Keratinocyte (primary cell): ENCODE measurements around the gene PRKAG3. TPM values are rescaled to one million over a fixed set of nuclear protein-coding genes. Genes with fewer than 3 reads are reported as not detected.

Source experiments
- DNase-seq: peaks from one replicate; pipeline ENCODE4 v3.0.0-alpha.2; 2011; ENCODE audit warnings: low read depth, missing footprints, low spot score
- FAIRE-seq: peaks from 2 replicates; lab custom pipeline; 2011; peaks lifted over from hg19 to GRCh38; lab: Jason Lieb, UNC
- H2AFZ ChIP-seq: 2 replicates; pipeline ENCODE4 v1.6.0; 2012; ENCODE audit warnings: low read length, control low read depth, inconsistent platforms; ENCODE audit not compliant: control insufficient read depth
- H3K27ac ChIP-seq: 2 replicates; pipeline ENCODE4 v1.5.1; 2011; ENCODE audit warnings: low read length; ENCODE audit not compliant: control insufficient read depth, insufficient read depth
- H3K27me3 ChIP-seq: 3 replicates; pipeline ENCODE4 v1.6.0; 2011; ENCODE audit warnings: low read length; ENCODE audit not compliant: control insufficient read depth, insufficient read depth; ENCODE audit errors: extremely low read depth
- H3K36me3 ChIP-seq, 2 experiments: 2 replicates in 1 of 2; 3 replicates in 1 of 2; pipeline ENCODE4 v1.5.1; 2011; ENCODE audit warnings: low read length in 2 of 2, mild to moderate bottlenecking in 1 of 2; ENCODE audit not compliant: control insufficient read depth in 2 of 2, insufficient read depth in 2 of 2; ENCODE audit errors: extremely low read depth in 1 of 2
- H3K4me1 ChIP-seq: 3 replicates; pipeline ENCODE4 v1.5.1; 2011; ENCODE audit warnings: low read length; ENCODE audit not compliant: control insufficient read depth, insufficient read depth; ENCODE audit errors: extremely low read depth
- H3K4me2 ChIP-seq: 3 replicates; pipeline ENCODE4 v1.6.0; 2011; ENCODE audit warnings: low read depth, low read length; ENCODE audit not compliant: control insufficient read depth, insufficient read depth; ENCODE audit errors: extremely low read depth
- H3K4me3 ChIP-seq, 3 experiments: fragments of 200-600 bp in 1 of 3; sonication (generic) in 1 of 3; 2 replicates in 2 of 3; 3 replicates in 1 of 3; pipeline ENCODE4 v1.5.1; 2011 to 2016; ENCODE audit warnings: low read length in 3 of 3, mild to moderate bottlenecking in 3 of 3, control low read depth in 2 of 3, inconsistent platforms in 1 of 3, low read depth in 1 of 3, mixed read lengths in 1 of 3, mixed run types in 1 of 3, moderate library complexity in 1 of 3; ENCODE audit not compliant: control insufficient read depth in 2 of 3, insufficient read depth in 2 of 3; ENCODE audit errors: extremely low read depth in 1 of 3
- H3K79me2 ChIP-seq: 2 replicates; pipeline ENCODE4 v1.6.0; 2012; ENCODE audit warnings: low read length; ENCODE audit not compliant: control insufficient read depth, insufficient read depth
- H3K9ac ChIP-seq: 3 replicates; pipeline ENCODE4 v1.6.0; 2011; ENCODE audit warnings: low read length; ENCODE audit not compliant: control insufficient read depth, insufficient read depth; ENCODE audit errors: extremely low read depth
- H3K9me1 ChIP-seq: 3 replicates; pipeline ENCODE4 v1.6.0; 2011; ENCODE audit warnings: low read length; ENCODE audit not compliant: control insufficient read depth, insufficient read depth; ENCODE audit errors: extremely low read depth
- H3K9me3 ChIP-seq: 2 replicates; pipeline ENCODE4 v1.5.1; 2012; ENCODE audit warnings: low read depth, low read length; ENCODE audit not compliant: control insufficient read depth
- H4K20me1 ChIP-seq: 3 replicates; pipeline ENCODE4 v1.6.0; 2011; ENCODE audit warnings: low read length; ENCODE audit not compliant: control insufficient read depth, insufficient read depth; ENCODE audit errors: extremely low read depth
- EZH2 ChIP-seq: IDR thresholded peaks from one replicate; pipeline ENCODE4 v1.6.1; 2012; ENCODE audit warnings: inconsistent platforms, mild to moderate bottlenecking, low read length, moderate library complexity
- dilution Hi-C: fragments of 300-500 bp; cut with MboI; formaldehyde crosslinking; loops from one replicate; pipeline ENCODE4 v1.7.0; 2020; ENCODE audit warnings: low sequenced_read_pairs; ENCODE audit not compliant: extremely low pct_ligation_motif_present
- polyA plus RNA-seq, 5 experiments: library from polyadenylated mRNA; depleted of rRNA in 3 of 5; stranded (reverse) in 3 of 5; stranded (forward) in 1 of 5; unstranded in 1 of 5; fragments of >200 nt; gene quantifications; 1 replicate in 1 of 5; 2 replicates in 3 of 5; 3 replicates in 1 of 5; pipeline versions ENCODE4 v1.2.1 to v1.2.3, GENCODE V29; 2011 to 2012; ENCODE audit warnings: missing spikeins in 2 of 5, low read depth in 1 of 5, low replicate concordance in 1 of 5
- TF ChIP-seq, protein P1 (sequence below), 3 experiments: IDR thresholded peaks in 1 of 3; conservative IDR thresholded peaks in 1 of 3; optimal IDR thresholded peaks in 1 of 3; 2 replicates in 2 of 3; 3 replicates in 1 of 3; pipeline versions ENCODE3 to v1.5.1; 2011; ENCODE audit warnings: low read length in 3 of 3, mild to moderate bottlenecking in 3 of 3, moderate library complexity in 2 of 3, control low read depth in 1 of 3, inconsistent platforms in 1 of 3; ENCODE audit not compliant: insufficient read depth in 2 of 3; ENCODE audit errors: extremely low read depth in 1 of 3

PRKAG3 gene
- polyA plus RNA-seq, 1 donor (not counting 4 experiments of a cell fraction or from before 2014, with no cell fraction given): not detected

DNA sequence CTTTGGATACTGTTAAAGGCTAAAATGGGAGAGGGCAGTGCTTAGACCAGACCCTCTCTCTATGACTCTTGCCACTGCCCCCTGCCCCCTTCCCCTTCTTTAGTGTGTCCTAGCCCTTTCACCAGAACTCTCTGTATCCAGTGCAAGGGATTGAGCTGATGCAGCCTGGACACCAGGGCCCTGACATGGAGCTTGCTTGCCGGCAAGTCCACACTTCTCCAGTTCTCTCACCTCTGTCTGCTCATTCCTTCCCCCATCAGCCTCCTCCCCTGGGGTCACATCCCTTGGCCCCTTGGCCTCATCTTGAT lies 26.5 kb upstream of the PRKAG3 start:
- H3K36me3 ChIP-seq: no peaks in the 10 kb centered on the region
- H3K4me1 ChIP-seq: peaks cover 16% of the 10 kb centered on the region
- H3K4me3 ChIP-seq: no peak overlapping the region
- H4K20me1 ChIP-seq: no peaks in the 10 kb centered on the region
- no peaks in the 10 kb centered on the region for H3K9me1 ChIP-seq
- no peaks in the 10 kb centered on the region for H3K79me2 ChIP-seq
- no peak overlapping the region for H3K9ac ChIP-seq
- H3K27ac ChIP-seq: no peak overlapping the region
- H2AFZ ChIP-seq: no peak overlapping the region
- peaks cover 57% of the 10 kb centered on the region for H3K27me3 ChIP-seq
- TF ChIP-seq, protein P1, sequence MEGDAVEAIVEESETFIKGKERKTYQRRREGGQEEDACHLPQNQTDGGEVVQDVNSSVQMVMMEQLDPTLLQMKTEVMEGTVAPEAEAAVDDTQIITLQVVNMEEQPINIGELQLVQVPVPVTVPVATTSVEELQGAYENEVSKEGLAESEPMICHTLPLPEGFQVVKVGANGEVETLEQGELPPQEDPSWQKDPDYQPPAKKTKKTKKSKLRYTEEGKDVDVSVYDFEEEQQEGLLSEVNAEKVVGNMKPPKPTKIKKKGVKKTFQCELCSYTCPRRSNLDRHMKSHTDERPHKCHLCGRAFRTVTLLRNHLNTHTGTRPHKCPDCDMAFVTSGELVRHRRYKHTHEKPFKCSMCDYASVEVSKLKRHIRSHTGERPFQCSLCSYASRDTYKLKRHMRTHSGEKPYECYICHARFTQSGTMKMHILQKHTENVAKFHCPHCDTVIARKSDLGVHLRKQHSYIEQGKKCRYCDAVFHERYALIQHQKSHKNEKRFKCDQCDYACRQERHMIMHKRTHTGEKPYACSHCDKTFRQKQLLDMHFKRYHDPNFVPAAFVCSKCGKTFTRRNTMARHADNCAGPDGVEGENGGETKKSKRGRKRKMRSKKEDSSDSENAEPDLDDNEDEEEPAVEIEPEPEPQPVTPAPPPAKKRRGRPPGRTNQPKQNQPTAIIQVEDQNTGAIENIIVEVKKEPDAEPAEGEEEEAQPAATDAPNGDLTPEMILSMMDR (optimal IDR thresholded peaks at IDR 0.05 in 1 of 3, IDR thresholded peaks at IDR 0.05 in 1 of 3, conservative IDR thresholded peaks at IDR 0.05 in 1 of 3; ENCODE audit: extremely low read depth in 1 of 3, insufficient read depth in 2 of 3, low read length in 3 of 3): no peak
- TF ChIP-seq EZH2: no peak
- no peak overlapping the region for H3K4me2 ChIP-seq
- dilution Hi-C loops: no loop called here
- no peaks in the 10 kb centered on the region for H3K9me3 ChIP-seq
- DNase-seq (no peak), FAIRE-seq (no peak)

DNA sequence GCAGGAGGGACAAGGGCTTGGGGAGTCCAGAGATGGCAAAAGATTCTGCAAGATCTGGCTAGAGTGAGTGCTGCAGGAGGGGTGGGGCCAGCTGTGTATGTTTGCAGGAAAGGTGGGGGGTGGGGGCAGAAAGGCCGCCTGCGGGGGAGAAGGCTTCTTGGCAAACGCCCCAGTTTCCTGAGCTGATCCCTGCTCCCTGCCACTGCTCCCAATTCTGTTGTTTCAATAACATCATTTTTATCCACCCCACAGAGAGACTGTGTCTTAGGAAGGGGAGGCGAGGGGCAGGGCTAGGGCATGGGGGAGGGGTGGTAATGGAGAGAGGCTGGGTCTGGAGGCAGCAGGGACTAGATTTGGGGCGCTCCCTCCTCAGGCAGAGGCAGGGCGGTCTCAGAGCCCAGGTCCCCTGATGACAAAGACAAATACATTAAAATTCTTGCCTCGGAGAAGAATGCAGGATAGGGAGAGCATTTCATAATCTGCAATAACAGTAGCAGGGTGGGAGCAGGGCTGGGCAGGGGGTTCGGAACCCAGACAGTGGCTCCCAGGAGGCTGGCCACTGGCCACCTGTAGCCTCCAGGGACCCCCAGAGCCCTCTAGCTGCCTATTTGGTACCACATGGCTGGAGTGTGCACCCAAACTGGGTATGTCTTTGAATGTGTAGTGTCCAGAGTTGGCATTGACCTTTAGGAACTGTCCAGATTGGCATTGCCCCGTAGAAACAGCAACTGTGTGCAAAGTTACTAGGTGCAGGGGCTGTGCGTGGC lies 26.0 kb upstream of the PRKAG3 start:
- Histone ChIP-seq H2AFZ (no peak overlapping the region), H3K9ac (no peak overlapping the region), H3K4me2 (no peak overlapping the region), H3K27me3 (peaks cover 57% of the 10 kb centered on the region), H3K27ac (no peak overlapping the region), H3K4me1 (peaks cover 16% of the 10 kb centered on the region), H3K79me2 (no peaks in the 10 kb centered on the region), H3K9me1 (no peaks in the 10 kb centered on the region), H4K20me1 (no peaks in the 10 kb centered on the region), H3K9me3 (no peaks in the 10 kb centered on the region), H3K36me3 (no peaks in the 10 kb centered on the region), H3K4me3 (no peak overlapping the region)
- TF ChIP-seq EZH2: no peak
- TF ChIP-seq, protein P1 (optimal IDR thresholded peaks at IDR 0.05 in 1 of 3, IDR thresholded peaks at IDR 0.05 in 1 of 3, conservative IDR thresholded peaks at IDR 0.05 in 1 of 3; ENCODE audit: extremely low read depth in 1 of 3, insufficient read depth in 2 of 3, low read length in 3 of 3): no peak
- dilution Hi-C loops: no loop called here
- DNase-seq: no peak
- FAIRE-seq: no peak
